HG03354 (cell line): ENCODE measurements around the gene FEZF1.

Source experiments
- ATAC-seq: cut with Tn5 transposase; IDR thresholded peaks from one replicate; pipeline ENCODE4 v1.9.1; 2021; ENCODE audit warnings: mild to moderate bottlenecking; ENCODE audit not compliant: unreplicated experiment, poor library complexity, severe bottlenecking

FEZF1 gene

DNA sequence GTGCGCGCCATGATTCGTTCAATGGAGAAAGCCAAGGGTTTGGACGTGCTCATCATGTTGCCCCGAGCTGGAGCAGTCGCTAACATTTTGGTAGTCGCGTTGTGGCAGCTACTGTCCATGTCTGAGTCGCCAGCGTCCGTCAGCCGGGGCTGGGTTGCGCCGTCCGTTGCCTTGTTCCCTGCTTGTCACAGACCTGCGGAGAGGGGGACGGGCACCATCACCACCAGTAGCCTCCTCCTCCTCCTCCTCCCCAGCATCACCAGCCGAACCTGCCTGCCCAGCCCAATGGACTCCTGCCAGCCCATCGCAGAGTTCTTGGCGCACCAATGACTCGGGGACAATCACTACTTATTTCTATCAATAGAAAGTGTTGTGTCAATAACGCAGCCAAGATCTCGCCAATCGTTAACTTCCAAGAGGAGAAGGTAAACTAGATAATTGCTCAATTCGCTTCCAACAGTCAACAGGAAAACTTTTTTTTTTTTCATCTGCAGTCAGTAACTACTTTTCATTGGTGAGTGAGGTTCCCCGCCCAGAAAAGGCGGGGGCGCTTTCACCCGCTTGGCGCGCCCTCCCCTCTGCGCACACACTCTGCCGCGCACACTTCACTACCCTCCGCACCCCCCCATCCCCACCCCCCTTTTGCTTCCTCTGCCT lies at the start of gene FEZF1:
Gene FEZF1, minus strand, starts transcription at position 432 of the 657 bp plus-strand sequence. Its CDS starts 313 bp downstream, at position 119.
- ATAC-seq = no peak

DNA sequence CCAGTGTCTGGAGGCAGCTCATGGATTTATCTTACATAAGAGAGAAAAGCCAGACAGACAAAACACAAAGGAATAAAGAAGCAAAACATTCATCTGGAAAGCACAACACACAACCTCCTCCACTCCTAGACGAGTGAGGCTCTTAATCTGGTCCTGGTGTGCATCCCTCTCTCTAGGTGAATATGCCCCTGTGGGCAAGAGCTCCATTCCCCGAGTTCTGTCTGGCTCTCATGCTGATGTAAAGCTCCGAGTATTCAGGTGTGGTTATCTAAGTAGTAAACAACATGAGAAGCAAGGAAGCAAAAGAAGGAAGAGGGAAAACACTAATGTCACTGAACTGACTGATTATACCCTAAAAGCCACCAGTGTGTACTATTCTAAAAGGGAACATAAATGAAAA lies 47.9 kb upstream of the FEZF1 start:
- no peak for ATAC-seq

DNA sequence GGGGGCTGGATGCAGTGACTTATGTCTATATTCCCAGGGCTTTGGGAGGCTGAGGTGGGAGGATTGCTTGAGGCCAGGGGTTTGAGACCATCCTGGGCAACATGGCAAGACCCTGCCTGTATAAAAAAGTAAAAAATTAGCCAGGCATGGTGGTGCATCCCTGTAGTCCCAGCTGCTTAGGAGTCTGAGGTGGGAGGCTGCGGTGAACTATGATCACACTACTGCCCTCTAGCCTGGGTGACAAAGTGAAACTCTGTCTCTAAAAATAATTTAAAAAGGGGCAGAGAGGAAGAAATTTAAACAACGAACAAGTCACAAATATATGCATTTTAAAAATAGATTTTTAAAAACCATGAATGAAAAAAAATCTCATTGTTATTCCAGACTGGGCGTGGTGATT lies 46.2 kb upstream of the FEZF1 start:
- no peak for ATAC-seq

DNA sequence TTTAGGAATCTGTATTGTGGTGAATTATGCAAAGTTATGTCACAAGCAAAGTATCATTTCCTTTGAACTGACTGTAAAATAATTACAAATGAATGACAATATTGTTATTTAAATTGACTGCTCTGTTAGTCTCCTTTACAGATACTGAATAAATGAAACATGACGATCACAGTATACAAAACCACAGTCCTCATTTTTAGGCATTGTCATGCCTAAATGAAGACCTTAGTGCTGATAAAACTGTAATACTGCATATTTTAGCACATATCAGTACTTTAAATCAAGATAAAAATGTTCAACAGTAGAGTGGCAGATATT lies 39.7 kb upstream of the FEZF1 start:
- no peak for ATAC-seq

DNA sequence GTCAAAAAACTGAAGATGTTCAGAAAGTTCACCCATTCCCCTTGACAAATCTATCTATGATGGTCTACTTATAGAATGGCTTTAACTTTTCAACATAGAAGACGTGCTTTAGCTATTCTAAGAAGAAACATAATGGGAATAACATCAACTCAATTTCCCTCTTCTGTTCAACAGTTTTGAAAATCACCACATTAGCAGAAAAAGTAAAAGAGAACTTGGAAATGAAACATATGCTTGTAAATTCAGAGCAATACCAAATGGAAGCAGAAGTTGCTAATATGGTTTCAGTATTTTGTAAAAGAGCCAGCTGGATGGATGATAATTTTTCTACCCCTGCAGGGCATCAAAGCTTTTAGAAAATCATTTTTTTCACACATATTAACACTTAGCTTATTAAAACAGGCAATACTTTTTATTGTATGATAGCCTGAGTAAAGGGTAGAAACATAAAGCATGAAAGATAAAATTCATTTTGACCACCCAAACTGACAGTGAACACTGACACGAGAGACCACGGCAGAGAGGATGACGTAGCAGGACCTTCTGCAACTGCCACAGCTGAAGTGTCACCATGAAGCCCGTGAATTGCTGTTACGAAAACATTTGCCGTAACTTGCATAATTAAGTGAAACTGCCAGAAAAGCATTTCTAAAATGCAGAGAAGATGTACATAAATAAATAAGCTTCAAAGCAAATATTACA lies 39.2 kb upstream of the FEZF1 start:
- no peak for ATAC-seq

DNA sequence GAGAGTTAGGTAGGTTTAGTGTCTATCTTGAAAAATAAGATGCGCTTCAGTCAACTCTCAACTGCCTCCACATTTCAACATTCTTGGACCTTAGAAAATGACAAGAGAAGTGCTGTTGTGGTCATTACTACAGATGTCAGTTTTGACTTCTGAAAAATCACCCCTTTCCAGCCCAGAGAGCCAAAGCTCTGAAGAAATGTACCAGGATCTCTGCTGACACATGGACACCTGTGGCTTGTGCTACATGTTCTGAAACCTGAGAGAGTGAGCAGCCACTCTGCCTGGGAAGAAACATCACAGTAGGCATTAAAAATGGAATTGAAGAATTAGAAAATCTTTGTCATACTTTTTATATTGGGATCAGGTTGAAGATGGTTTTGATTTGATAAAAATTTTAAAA lies 35.9 kb upstream of the FEZF1 start:
- ATAC-seq = no peak

DNA sequence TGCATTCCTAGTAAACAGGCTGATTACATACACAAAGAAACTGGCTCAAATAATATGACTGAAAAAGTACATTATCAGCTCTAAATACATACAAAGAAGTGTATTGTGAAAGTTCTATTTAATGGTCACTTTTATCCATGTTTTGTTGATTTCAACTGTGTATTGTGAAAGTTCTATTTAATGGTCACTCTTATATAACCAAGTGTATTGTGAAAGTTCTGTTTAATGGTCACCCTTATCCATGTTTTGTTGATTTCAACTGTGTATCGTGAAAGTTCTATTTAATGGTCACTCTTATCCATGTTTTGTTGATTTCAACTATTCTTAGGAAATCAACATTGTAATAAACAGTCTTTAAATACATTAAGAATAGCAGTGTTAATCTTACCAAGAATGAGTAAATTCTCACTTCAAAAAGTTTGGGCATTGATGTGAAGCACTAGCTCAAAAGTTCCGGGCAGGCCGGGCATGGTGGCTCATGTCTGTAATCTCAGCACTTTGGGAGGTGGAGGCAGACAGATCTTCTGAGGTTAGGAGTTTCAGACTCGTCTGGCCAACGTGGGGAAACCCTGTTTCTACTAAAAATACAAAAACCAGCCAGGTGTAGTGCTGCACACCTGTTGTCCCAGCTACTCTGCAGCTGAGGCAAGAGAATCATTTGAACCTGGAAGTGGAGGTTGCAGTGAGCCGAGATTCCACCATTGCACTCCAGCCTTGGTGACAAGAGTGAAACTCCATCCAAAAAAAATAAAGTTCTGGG lies 34.8 kb upstream of the FEZF1 start:
- no peak for ATAC-seq

DNA sequence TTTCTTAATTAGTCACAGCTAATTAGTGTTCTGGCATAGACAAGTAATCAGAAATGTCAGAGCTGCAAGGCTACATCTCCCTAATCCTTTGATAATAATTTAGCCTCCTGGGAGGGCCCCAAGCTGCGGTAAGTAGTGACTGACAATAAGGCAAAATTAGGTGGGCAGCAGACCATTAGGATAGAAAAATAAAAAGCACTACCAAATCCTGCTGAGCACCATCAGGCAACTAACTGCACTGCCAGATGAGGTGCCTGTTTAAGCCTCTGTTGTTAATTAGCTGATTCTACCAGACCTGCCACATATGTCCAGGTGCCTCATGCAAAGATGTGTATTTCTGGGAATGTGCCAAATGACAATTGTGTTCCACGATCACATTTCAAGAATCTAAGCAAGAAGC lies 32.5 kb upstream of the FEZF1 start:
- no peak for ATAC-seq

DNA sequence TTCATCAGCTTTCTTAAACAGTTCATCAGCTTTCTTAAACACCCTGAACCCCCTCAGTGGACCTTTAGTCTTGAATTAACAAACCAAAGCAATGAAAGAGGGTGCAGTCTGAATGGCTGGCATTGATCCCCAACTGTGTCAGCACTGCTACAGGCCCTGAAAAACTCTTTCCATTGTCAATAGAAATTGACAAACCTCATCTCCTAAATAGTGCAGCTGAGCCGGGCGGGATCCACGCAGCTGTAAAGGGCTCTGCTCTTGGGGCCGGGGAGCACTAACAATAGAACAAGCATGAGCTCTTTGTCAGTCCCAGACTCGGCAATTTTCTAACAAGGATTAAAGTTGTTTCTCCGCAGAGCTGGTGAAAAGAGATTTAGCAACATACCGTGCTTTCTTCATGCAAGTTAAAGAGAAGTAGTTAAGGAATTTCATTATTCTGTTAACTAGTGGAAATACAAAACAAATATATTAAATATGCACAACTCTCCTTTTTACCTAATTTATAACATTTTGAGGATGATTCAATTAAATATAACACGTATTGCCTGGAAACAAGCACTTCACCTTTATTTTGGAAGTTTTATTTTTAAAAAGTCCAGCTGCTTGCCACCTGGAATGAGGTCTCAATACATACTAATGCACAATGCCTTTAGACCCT lies 24.7 kb upstream of the FEZF1 start:
- ATAC-seq = no peak

DNA sequence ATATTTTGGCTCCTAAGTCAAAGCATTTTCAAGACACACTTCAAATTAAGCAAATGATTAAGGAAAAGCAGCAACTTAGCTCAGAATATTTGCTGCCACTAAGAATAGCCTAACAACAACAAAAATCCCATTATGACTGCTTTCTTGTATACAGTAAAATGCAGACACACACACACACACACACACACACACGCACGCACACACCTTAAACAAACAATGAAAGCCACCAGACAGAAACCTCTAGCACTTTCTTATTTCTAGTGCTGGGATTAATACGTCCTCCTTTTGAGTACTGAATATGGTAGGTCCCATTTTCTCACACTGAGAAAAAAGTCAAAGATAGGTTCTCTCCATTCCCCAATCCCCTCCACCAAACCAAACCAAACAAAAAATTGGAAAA lies 23.4 kb upstream of the FEZF1 start:
- no peak for ATAC-seq

DNA sequence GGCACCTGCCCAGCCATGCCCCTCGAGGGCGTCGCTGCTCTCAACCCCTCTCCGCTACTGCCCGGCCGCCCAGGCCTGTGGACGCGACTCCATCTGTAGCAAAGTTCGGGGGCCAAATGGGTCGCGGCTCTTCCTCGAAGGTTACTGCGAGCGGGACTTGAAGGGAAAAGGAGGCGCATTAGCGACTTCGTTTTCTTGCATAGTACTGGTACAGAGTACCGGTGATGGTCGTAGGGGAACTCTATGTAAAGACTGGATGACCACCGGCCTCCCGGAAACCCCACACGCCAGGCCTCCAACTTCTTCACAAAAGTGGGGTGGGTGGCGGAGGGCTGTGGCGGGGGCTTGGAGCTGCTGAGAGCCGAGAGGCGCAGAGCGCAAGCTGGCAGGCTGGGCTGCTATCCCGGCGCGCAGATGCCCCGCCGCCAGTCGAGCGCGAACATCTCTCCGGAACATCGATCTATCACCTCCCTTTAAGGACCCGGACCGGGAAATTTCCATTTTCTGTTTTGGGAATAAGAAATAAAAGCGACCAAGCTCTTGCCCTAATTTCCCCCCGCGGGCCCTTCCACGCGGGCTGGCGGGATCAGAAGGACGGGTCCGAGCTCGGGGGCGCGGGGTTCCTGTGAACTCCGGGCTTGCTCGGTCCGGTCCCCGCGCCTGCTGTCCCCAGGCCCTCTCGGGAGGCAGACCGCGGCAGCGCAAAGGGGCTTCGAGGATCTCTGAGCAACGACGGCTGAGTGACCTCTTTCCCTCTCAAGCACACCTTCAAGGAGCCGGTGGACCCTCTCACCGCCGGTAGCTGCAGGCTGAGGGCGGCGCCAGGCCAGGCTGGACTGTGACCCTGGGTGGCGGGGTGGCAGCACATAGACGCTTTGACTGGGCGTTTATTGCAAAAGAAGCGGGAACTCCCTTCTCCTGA lies 12.2 kb upstream of the FEZF1 start:
- ATAC-seq = no peak

DNA sequence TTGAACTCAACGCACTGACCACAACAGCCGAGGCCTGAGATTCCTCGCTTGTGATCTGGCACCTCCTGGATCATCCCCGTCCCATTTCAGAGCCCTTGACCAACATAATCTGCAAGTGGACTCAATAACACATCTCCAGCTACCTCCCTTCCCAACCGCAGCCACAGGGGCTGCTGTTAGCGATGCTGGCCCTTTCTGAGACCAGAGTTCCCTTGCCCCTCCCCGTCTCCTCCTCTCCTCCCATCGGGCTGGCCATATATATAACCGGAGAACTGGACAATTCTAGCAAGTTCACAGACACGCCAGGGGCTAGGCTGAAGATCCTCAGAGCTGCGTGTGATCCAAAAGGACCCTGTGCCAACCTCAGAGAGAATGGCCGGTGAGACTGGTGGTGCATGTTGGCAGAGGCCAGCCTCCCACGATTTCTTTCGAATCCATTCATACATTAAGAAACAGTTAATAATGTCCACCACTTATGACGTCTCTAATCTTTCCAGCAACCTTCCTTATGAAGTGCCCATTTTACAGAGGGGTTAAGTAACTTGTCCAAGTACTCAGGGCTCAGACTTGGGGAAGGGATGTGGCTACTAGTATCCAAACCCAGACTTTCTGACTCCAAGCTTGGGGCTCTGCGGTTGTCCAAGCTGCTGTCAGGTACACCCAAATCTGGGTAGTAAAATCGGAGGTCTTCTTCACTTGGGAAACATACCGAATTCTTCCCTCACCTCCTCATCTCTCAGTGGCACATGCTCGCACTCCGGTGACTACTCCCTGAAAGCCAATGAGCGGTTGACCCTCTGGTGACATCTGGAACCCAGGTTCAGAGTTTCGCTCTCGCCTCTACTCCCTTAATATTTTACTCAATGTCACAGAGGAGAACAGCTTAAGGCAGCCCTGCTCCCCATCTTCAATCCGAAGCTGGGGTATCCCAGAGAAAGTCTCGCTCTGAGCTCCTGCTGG lies 11.2 kb upstream of the FEZF1 start:
- no peak for ATAC-seq

DNA sequence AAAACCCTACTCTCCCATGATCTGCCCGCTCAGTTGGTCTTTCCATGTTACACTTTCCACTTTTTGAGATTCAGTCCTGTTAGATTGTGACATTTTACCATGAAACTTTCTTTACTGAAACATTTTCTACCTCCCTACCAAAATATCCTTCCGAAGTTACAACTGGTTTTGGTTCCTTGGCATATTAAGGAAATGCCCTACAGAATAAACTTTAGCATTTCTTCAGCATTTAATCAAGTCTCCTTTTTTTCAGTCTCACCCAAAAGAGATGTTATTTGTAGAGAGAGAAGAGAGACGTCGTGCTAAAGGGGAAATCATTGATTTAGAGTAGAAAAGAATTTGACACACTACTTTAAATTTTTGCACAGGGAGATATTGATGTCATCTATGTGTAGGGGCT lies 9.7 kb upstream of the FEZF1 start:
- ATAC-seq = no peak

DNA sequence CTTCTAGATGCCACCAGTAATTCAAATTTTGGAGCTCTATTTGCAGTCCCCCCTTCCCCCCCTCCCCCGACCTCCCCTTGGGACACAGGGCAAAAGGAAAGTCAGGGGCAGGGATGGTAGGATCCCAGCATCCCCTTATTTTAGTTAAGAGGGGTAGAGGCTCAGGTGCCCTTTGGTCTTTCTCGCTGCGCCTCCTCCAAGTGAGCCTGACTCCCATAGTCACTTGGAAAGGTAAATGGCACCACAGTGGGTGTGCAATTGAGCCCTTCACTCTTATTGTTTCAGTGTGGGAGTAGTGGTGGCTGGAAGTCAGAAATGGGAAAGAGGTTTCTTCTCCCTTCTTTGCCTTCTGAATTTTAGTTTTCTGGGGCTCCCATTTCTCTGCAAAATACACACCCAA lies 8.2 kb upstream of the FEZF1 start:
- ATAC-seq = no peak

DNA sequence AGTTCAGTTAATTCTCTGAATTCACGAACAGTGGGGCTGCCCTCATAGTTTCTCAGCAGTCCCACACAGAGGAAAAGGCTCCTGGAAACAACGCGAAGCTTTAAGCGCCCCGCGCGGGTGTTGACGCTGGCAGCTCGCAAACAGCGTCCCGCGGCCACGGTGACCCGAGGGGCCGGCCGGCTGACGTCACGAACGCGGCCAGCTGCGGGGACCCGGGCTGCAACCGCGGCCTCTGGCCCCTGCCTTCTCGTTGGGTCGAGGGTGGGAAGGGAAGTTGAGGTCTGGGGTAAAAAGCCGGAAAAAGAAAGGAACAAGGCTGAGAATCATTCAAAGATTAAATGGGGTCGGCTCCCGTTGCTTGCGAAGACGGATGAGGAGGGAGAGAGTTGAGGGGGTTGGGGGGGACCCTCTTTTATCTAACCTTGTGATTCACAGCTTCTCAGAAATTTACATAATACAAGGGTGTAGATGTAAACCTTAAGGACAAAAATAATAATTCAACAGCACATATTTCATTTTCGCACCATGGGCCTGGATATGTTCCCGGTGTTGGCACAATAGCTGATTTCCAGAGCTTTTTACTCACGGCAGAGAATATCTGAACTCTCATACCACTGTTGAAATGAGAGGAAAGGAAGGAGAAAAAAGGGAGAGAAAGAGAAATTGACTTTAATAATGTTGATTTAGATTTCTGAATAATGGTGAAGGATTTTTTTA lies 7.3 kb upstream of the FEZF1 start:
- no peak for ATAC-seq

DNA sequence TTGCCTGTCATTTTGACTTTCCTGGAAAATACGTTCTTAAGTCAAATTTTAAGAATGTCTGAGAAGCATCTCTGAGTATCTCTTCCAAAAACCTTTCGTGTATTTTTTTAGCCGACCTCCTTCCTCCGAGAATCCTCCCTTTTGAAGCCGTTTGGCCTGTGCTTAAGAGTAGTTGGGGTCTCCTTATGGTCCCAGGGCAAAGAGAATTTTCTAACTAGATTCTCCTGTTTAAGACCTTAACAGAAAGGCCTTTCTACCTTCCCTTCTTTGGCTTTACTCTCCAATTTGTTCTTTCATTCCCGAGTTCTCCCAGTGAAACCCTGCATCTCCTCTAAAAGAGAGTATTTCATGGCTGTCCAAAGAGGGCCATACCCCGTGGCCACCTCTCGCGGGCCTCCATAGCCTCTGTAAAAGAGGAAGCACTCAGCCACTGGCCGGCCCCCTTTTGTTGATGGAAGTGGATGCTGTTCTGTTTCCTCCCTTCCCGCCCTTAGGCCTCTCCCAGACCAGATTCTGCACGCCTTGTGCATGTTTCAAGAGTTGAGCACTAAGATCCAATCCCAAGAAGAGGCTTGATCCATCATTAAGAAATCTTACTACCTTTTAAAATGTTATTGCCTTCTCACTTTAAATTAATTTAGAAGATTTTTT lies 6.6 kb upstream of the FEZF1 start:
- no peak for ATAC-seq
